ENCODE results near the gene CCDC187. TPM values are rescaled to one million over a fixed set of nuclear protein-coding genes. Genes with fewer than 3 reads are reported as not detected.

CCDC187 gene
- total RNA-seq, 1 experiment from 2014 or later, result 0.05 TPM

GRCh38 chr9:136340356-136341041 lies 36.6 kb upstream of the CCDC187 start:
- no peak for DNase-seq (ENCODE audit: extremely low read depth, low read depth)

DNA sequence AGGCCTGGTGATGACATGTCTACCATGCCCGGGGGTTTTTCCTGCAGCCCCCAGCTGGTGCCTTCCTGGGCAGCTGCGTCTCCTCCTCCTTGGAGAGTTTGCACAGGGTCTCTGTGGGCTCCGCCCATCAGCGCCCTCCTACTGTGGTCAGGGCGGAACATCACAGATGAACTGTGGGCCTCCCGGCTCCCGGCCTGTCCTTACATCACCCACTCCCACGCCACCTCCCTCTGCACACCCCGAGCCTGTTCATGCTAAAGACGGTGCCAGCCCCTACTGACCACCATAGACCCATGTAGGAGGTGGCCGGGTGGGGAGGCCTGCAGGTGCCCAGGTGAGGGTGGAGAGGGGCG lies 36.0 kb upstream of the CCDC187 start:
- no peak for DNase-seq (ENCODE audit: extremely low read depth, low read depth)

- peak; percentile 52 for DNase-seq (ENCODE audit: extremely low read depth, low read depth)
These were observed 35.5 kb upstream of the CCDC187 start for GRCh38 chr9:136339173-136339957.

- DNase-seq (ENCODE audit: extremely low read depth, low read depth), result no peak
These were observed 34.6 kb upstream of the CCDC187 start for GRCh38 chr9:136338511-136338910.

- DNase-seq (ENCODE audit: extremely low read depth, low read depth), result no peak
These were observed 33.8 kb upstream of the CCDC187 start for GRCh38 chr9:136337416-136338395.

- DNase-seq (ENCODE audit: extremely low read depth, low read depth), result no peak
These were observed 33.0 kb upstream of the CCDC187 start for GRCh38 chr9:136336881-136337280.

- DNase-seq (ENCODE audit: extremely low read depth, low read depth), result no peak
These were observed 32.4 kb upstream of the CCDC187 start for GRCh38 chr9:136336156-136336870.

DNA sequence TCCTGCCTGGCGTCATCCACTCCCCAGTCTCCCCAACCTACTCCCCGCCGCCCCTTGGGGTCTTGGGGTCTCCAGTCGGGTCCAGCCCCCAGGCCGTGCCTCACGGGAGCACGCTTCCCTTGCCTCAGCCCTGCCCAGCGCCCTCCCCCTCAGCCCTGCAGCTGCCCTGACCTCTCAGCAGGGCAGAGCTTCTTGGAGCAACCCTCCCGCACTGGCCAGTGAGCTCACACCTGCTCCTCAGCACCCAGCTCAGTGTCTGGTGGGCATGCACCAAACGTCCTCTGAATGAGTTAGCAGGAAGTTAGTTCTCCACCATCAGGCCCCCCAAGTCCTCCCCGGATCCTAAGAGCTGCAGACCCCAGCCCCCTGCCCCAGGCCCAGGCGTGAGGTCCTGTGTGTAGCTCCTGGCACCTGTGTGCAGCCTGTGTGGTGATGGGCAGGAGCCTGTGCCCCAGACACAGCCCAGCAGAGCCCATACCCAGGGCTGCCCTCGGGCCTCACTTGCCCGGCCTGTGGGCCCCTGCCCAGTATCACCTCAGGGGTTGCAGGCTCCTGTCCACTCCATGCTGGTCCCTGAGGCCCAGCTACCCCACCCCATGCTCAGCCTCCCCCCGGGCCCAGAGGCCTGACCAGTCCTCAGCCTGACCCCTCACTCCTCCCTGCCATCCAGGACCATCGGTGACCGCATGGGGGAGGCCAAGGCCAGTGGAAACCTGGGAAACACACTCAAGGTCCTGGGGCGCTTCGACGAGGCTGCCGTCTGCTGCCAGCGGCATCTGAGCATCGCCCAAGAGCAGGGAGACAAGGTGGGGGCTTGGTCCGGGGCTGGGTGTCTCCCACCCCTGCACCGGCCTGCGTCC lies 31.6 kb upstream of the CCDC187 start:
- no peak for DNase-seq (ENCODE audit: extremely low read depth, low read depth)

- no peak for DNase-seq (ENCODE audit: extremely low read depth, low read depth)
These were observed 30.6 kb upstream of the CCDC187 start for GRCh38 chr9:136334541-136334940.

- DNase-seq (ENCODE audit: extremely low read depth, low read depth), result no peak
These were observed 29.6 kb upstream of the CCDC187 start for GRCh38 chr9:136333486-136333885.

- no peak for DNase-seq (ENCODE audit: extremely low read depth, low read depth)
These were observed 29.2 kb upstream of the CCDC187 start for GRCh38 chr9:136333045-136333444.

GRCh38 chr9:136332482-136332983 lies 28.6 kb upstream of the CCDC187 start:
- no peak for DNase-seq (ENCODE audit: extremely low read depth, low read depth)

- DNase-seq (ENCODE audit: extremely low read depth, low read depth), result no peak
These were observed 27.9 kb upstream of the CCDC187 start for GRCh38 chr9:136331556-136332481.

GRCh38 chr9:136331030-136331429 lies 27.1 kb upstream of the CCDC187 start:
- DNase-seq (ENCODE audit: extremely low read depth, low read depth), result no peak

DNA sequence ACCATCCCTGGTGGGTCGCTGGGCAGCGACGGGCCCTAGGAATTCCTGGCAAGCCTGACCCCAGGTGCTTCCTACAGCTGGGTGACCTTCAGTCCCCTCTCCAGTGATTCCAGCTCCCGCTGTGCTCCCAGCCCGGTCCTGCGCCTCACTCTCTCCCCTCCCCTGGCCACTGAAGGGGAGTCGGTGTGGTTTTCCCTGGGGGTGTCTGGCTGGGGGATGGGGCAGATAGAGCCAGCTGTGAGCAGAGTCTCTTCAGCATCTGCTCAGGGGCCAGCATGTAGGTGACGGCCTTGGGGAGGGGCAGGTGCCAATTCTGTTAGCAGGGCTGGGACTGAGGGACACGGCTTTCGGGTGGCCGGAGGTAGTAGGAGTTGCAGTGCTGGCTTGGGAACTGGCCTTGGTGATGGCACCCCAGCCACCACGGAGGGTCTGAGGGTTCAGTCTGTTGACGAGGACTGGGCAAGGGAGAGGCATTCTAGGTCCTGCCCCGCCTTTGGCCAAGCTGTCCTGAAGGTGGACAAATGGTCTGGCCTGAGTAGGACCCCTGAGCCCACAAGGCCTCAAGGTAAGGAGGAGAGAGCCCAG lies 26.6 kb upstream of the CCDC187 start:
- DNase-seq (ENCODE audit: extremely low read depth, low read depth), result no peak

DNA sequence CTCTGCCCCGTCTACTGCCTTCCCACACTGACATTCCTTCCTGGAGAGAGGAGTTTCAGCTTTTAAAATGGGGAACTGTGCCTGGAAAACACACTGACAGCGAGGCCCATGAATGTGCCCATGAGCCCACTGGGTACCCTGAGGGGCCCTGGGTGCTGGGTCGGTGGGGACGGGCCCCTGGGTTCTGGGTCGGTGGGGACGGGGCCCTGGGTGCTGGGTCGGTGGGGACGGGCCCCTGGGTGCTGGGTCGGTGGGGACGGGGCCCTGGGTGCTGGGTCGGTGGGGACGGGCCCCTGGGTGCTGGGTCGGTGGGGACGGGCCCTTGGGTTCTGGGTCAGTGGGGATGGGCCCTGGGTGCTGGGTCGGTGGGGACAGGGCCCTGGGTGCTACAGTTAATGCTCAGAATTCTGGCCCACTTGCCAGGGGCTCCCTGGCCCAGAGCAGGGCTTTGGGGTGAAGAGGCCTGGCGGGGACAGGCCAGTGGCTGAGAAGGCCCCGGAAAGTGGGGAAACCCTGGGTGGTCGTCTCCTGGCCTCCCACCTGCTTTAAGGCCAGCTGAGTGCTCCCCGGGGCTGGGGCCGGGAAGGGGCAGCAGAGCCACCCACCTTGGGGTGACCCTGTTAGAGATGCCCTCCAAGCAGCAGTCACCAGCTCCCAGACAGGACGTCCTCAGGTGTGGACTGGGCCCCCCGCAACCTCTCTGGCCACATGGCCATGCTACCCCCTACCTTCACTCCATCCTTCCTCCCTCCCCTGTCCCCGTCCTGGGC lies 25.9 kb upstream of the CCDC187 start:
- DNase-seq (ENCODE audit: extremely low read depth, low read depth), result no peak

GRCh38 chr9:136329211-136329627 lies 25.3 kb upstream of the CCDC187 start:
- DNase-seq (ENCODE audit: extremely low read depth, low read depth), result no peak

Measured in NCI-H460 (cell line).